Activated naive CD8-positive, alpha-beta T cell treated with anti-CD3 and anti-CD28 coated beads, Interleukin-2, amount 10 ng/mL, durations not matched to agents 7 days and 5 days (primary cell): Measurements from ENCODE around the gene LRP2. TPM values are rescaled to one million over a fixed set of nuclear protein-coding genes. Genes with fewer than 3 reads are reported as not detected.
"Not testable (repeated sequence)": the region's sequence is repeated elsewhere in the genome, so short reads cannot be mapped to it uniquely, and the experiment has no call there.

Source experiments
- ATAC-seq: fragments of 150-1000 bp; cut with Tn5 transposase; one replicate; pipeline ENCODE4 v1.10.0; 2021; ENCODE audit warnings: low read depth, moderate library complexity
- POLR2A ChIA-PET: fragments of 350-600 bp; sonication (Branson Sonifier 250); formaldehyde crosslinking; loops from one replicate; lab custom pipeline; 2021; ENCODE audit warnings: antibody characterized with exemption; lab: Charles Lee
- DNase-seq: peaks from one replicate; pipeline ENCODE4 v3.0.0; 2021
- H3K27ac Mint-ChIP-seq: one replicate; pipeline ENCODE4 v1.8.0; 2022; ENCODE audit warnings: mild to moderate bottlenecking, mixed read lengths
- H3K27me3 Mint-ChIP-seq: one replicate; pipeline ENCODE4 v1.8.0; 2022; ENCODE audit warnings: mild to moderate bottlenecking, moderate library complexity, mixed read lengths
- H3K36me3 Mint-ChIP-seq: one replicate; pipeline ENCODE4 v1.8.0; 2021; ENCODE audit warnings: mild to moderate bottlenecking, mixed read lengths
- H3K4me1 Mint-ChIP-seq: one replicate; pipeline ENCODE4 v1.8.0; 2021; ENCODE audit warnings: mixed read lengths
- H3K4me3 Mint-ChIP-seq: one replicate; pipeline ENCODE4 v1.8.0; 2022; ENCODE audit warnings: mild to moderate bottlenecking, moderate library complexity, mixed read lengths
- H3K9me3 Mint-ChIP-seq: one replicate; pipeline ENCODE4 v1.8.0; 2021; ENCODE audit warnings: mixed read lengths
- total RNA-seq, 2 experiments: library from RNA; stranded (reverse); gene quantifications; one replicate each; pipeline ENCODE4 v1.2.3, GENCODE V29; 2021

LRP2 gene
- total RNA-seq, 2 experiments from 2014 or later: 0.40 to 0.47 TPM

DNA sequence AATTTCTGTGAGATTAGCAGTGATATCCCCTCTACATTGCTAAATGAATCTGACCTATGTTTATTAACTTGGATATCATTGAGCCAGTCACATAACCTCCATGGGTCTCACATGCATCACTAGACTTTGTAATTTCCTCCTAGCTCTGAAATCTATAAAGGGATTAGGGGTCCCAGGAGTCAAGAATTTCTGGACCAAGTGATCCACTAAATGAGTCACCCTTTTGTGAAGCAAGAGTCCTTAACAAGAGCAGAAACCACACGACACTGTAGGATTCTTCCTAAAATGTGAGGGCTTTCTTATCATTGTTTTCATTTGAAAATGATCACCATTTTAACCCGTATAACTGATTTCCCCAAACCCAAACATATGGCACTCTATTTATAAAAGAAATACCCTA is 202.6 kb downstream of the LRP2 start:
- DNase-seq: no peak
- Mint-ChIP-seq H3K4me1 (no peaks in the 10 kb centered on the region), H3K27me3 (peaks cover 16% of the 10 kb centered on the region), H3K4me3 (no peak overlapping the region), H3K9me3 (no peaks in the 10 kb centered on the region), H3K27ac (no peak overlapping the region), H3K36me3 (no peaks in the 10 kb centered on the region)
- POLR2A ChIA-PET: no interaction called here
- no peak for ATAC-seq

DNA sequence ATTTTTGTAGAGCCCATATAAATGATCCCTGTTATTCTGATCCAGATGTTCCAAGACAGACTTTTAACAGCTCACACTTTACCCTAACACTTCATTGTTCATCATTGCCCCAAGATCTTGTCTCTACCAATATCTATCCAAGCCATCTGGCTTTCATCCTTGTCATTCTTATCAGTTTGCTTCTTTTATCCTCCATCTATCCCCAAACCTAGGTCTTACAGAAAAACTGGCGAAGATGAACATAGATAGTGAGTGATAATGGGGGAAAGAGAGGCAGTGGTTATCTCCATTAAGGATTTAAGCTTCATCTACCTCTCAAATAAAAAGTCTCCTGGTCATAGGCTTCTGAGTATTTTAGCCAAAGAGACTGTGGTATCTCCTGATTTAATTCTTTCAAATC is 203.5 kb downstream of the LRP2 start:
- H3K27me3 Mint-ChIP-seq: peaks cover 19% of the 10 kb centered on the region
- POLR2A ChIA-PET: no interaction called here
- DNase-seq: no peak

DNA sequence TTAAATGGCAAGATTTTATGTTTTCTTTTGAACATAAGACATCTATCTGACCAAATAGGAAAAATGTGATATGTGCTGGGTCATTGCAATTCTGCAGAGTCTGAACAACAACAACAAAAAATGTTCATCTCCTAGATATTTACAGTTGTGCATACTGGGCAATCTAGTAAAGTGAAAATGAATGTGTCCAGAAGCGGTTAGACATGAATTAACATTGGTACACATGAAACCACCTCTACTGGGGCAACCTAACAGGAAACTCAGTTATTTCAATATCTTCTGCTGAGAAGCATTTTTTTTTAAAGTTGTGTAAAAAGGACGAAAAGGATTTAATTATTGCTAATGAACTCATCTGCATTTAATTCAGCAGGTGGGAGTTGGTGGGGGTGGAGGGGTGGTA is 216.1 kb downstream of the LRP2 start:
- no peak for DNase-seq
- Mint-ChIP-seq H3K4me3 (no peak overlapping the region), H3K9me3 (no peaks in the 10 kb centered on the region), H3K36me3 (no peaks in the 10 kb centered on the region), H3K27me3 (peaks cover 7% of the 10 kb centered on the region), H3K4me1 (peaks cover 1% of the 10 kb centered on the region), H3K27ac (no peak overlapping the region)
- POLR2A ChIA-PET: no interaction called here
- no peak for ATAC-seq

More for the DNA sequence above, 203.5 kb downstream of the LRP2 start:
- no peak overlapping the region for H3K4me3 Mint-ChIP-seq
- no peaks in the 10 kb centered on the region for H3K4me1 Mint-ChIP-seq
- peaks cover 2% of the 10 kb centered on the region for H3K9me3 Mint-ChIP-seq
- no peak for ATAC-seq
- no peaks in the 10 kb centered on the region for H3K36me3 Mint-ChIP-seq
- H3K27ac Mint-ChIP-seq: no peak overlapping the region

DNA sequence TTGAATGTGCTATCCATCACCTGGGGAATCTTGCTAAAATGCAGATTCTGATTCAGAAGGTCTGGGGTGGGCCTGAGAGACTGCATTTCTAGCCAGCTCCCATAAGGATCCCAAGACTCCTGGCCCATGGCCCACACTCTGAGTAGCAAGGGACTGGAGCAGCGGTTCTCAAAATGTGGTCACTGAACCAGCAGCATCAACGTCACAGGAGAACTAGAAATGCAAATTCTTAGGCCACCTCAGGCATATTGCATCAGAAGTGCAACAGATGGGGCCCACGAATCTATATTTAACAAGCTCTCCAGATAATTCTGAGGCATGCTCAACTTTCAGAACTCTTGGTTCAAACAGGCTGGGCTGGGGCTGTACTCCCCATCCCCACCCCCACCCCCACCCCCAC is 218.3 kb downstream of the LRP2 start:
- POLR2A ChIA-PET: no interaction called here
- Mint-ChIP-seq H3K4me3 (no peak overlapping the region), H3K27ac (no peak overlapping the region), H3K9me3 (no peaks in the 10 kb centered on the region), H3K4me1 (peaks cover 1% of the 10 kb centered on the region), H3K27me3 (peaks cover 6% of the 10 kb centered on the region), H3K36me3 (no peaks in the 10 kb centered on the region)
- ATAC-seq (no peak), DNase-seq (no peak)

DNA sequence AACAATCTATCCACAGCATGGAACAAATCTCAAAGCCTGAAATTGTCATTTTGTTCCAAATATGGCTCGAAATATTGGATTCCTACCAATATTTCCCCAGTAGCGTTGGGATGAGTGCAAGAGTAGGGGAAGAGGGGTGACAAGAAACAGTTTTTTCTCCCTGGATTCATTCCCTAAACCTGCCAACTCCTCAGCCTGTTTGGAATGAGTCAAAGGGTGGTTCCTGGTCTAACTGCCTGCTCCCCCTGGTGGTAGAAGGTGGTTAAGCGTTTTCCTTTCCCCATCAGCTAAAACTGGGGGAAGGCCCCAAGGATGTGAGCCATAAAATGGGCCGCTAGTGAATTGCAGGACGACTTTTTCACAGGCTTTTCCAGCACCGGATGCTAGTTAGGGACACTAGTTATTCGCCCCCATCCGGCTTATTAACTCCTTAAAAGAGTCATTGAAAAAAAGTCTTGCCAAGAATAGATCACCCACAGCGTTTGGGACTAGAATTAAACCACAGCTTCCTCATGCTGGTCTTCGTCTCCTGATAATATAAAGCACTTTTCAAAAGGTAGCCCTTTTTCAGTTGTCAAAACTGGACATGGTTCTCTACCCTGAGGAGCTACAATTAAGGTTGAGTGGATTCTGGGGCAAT is 220.5 kb downstream of the LRP2 start:
- no peak overlapping the region for H3K4me3 Mint-ChIP-seq
- peaks cover 4% of the 10 kb centered on the region for H3K27me3 Mint-ChIP-seq
- ATAC-seq (no peak), DNase-seq (peak; percentile 34)
- peaks cover 1% of the 10 kb centered on the region for H3K4me1 Mint-ChIP-seq
- H3K27ac Mint-ChIP-seq: no peak overlapping the region
- H3K36me3 Mint-ChIP-seq: no peaks in the 10 kb centered on the region
- POLR2A ChIA-PET: no interaction called here
- H3K9me3 Mint-ChIP-seq: no peaks in the 10 kb centered on the region

DNA sequence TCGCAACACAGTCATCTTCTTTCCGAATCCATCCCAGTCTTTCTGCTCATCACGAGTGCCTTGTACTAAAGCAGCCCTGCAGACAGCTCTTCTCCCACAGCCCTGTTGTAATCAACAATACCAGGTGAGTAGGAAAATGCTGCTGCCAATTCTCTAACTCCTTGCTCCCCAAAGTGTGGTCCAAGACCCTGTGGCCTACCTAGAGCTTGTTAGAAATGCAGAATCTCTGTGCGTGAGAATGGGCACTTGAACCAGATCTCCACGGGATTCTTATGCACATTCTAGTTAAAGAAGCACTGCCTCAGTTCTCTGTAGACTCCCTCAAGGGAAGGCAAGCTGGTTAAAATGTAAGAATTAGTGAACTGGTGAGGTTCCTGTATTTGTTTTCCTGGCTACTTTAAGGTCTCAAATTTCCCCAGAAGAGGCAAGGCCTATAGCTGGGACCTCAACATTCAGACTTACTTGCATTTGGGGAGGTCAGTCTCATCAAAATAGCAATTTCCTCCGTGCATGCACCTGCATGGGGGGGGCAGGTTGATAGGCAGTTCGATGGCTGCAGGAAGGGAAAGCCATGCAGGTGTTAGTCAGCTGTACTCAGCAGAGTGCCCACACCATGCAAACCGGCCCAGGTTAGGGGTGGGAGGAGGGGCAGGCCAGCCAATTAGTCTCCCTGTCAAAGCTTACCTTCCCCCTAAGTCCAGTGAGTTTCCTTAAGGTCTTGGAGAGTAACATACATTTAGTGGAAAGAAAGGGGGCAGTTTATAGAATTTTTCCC is 222.2 kb downstream of the LRP2 start:
- no peaks in the 10 kb centered on the region for H3K9me3 Mint-ChIP-seq
- DNase-seq (no peak), ATAC-seq (no peak)
- no peaks in the 10 kb centered on the region for H3K36me3 Mint-ChIP-seq
- peaks cover 4% of the 10 kb centered on the region for H3K27me3 Mint-ChIP-seq
- H3K27ac Mint-ChIP-seq: no peak overlapping the region
- POLR2A ChIA-PET: no interaction called here
- H3K4me1 Mint-ChIP-seq: peaks cover 1% of the 10 kb centered on the region
- H3K4me3 Mint-ChIP-seq: no peak overlapping the region

DNA sequence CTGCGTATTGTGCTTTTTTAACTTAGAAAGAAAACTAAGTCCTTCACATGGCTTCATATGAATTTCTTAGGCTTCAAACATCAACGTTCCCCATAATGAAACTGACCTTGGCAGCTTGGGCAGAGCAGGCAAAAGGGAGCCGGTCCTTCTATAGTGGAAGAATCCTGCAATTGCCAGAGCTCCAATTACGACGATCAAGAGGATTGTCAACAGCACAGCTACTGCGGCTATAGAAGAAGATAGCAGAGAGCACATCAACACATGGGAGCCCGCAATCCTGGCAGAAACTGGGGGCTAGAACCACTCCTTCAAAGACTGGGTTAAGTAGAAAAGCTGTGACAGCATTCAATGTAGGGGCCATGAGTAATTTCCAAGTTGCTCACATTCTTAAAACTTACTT is 223.2 kb downstream of the LRP2 start:
- DNase-seq: no peak
- Mint-ChIP-seq H3K4me3 (no peak overlapping the region), H3K27me3 (peaks cover 4% of the 10 kb centered on the region), H3K4me1 (peaks cover 1% of the 10 kb centered on the region), H3K27ac (no peak overlapping the region), H3K36me3 (no peaks in the 10 kb centered on the region), H3K9me3 (no peaks in the 10 kb centered on the region)
- ATAC-seq: no peak
- POLR2A ChIA-PET: no interaction called here

DNA sequence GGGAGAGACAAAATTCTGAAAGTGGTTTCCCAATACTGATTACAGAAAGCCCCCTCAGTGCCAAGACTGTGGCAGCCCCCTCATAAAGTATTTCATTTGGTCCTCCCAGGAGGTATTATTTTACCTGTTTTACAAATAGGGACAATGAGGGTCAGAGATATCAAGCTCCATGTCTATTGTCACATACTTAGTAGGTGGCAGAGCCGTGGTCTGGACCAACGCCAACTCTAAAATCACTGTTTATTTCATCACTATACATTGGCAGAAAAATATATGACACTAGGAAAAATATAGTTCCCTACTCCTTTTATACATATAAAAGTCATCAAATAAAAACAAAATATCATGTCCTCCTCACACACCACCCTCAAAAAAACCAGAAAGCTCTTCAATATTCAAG is 224.4 kb downstream of the LRP2 start:
- no peak for ATAC-seq
- Mint-ChIP-seq H3K27me3 (peaks cover 4% of the 10 kb centered on the region), H3K4me1 (peaks cover 1% of the 10 kb centered on the region), H3K4me3 (no peak overlapping the region), H3K36me3 (no peaks in the 10 kb centered on the region), H3K27ac (no peak overlapping the region), H3K9me3 (no peaks in the 10 kb centered on the region)
- no peak for DNase-seq
- POLR2A ChIA-PET: no interaction called here

DNA sequence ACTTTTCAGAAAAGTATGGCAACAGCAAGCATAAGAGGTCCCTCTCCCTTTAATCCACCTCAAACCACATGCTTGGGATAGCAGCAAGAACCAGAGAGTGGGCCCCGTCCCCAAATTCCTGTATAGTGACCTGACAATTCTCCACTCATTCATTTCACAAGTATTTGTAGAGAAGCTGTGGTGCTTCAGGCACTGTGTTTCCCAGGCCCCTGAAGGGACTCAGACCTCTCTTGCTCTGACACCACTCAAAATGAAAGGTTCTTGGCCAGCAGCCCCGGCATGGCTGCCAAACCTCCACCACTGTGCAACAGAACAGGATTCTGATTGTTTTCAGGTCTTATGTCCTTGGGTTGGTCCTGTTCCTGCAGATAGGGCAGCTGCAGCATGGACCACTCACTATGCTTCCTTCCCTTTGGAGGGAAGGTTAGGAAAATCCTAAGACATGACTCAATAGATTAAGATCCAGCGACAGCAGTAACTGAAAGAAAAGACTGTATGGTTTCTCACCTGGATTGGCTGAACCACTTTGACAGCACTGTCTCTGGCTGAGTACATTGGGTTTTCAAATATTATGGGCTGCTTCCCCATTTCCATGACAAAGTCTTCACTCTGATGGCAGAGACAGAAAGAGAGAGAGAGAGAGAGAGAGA is 225.3 kb downstream of the LRP2 start:
- H3K36me3 Mint-ChIP-seq: no peaks in the 10 kb centered on the region
- DNase-seq (no peak), ATAC-seq (no peak)
- H3K9me3 Mint-ChIP-seq: no peaks in the 10 kb centered on the region
- no peaks in the 10 kb centered on the region for H3K4me1 Mint-ChIP-seq
- H3K4me3 Mint-ChIP-seq: no peak overlapping the region
- no peak overlapping the region for H3K27ac Mint-ChIP-seq
- peaks cover 4% of the 10 kb centered on the region for H3K27me3 Mint-ChIP-seq
- POLR2A ChIA-PET: no interaction called here

DNA sequence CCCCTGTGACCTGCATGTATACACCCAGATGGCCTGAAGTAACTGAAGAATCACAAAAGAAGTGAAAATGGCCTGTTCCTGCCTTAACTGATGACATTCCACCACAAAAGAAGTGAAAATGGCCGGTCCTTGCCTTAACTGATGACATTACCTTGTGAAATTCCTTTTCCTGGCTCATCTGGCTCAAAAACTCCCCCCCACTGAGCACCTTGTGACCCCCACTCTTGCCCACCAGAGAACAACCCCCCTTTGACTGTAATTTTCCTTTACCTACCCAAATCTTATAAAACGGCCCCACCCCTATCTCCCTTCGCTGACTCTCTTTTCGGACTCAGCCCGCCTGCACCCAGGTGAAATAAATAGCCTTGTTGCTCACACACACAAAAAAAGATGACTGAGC is 225.9 kb downstream of the LRP2 start:
- POLR2A ChIA-PET, H3K9me3 Mint-ChIP-seq, H3K27me3 Mint-ChIP-seq, H3K36me3 Mint-ChIP-seq, H3K27ac Mint-ChIP-seq, ATAC-seq, H3K4me3 Mint-ChIP-seq, H3K4me1 Mint-ChIP-seq, DNase-seq: not testable (repeated sequence)

DNA sequence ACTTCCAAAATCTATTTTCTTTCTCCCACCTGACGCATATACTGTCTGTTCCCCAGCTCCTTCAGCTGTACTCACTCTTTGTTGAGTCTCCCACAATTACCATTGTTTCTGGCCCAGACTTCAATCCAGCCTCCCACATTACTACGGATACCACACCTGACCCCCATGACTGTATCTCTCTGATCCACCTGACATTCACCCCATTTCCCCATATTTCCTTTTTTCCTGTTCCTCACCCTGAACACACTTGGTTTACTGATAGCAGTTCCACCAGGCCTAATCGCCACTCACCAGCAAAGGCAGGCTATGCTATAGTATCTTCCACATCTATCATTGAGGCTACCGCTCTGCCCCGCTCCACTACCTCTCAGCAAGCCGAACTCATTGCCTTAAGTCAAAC is 228.1 kb downstream of the LRP2 start:
- H3K36me3 Mint-ChIP-seq, DNase-seq, H3K9me3 Mint-ChIP-seq, H3K4me1 Mint-ChIP-seq, H3K27me3 Mint-ChIP-seq, POLR2A ChIA-PET, ATAC-seq, H3K4me3 Mint-ChIP-seq, H3K27ac Mint-ChIP-seq: not testable (repeated sequence)

DNA sequence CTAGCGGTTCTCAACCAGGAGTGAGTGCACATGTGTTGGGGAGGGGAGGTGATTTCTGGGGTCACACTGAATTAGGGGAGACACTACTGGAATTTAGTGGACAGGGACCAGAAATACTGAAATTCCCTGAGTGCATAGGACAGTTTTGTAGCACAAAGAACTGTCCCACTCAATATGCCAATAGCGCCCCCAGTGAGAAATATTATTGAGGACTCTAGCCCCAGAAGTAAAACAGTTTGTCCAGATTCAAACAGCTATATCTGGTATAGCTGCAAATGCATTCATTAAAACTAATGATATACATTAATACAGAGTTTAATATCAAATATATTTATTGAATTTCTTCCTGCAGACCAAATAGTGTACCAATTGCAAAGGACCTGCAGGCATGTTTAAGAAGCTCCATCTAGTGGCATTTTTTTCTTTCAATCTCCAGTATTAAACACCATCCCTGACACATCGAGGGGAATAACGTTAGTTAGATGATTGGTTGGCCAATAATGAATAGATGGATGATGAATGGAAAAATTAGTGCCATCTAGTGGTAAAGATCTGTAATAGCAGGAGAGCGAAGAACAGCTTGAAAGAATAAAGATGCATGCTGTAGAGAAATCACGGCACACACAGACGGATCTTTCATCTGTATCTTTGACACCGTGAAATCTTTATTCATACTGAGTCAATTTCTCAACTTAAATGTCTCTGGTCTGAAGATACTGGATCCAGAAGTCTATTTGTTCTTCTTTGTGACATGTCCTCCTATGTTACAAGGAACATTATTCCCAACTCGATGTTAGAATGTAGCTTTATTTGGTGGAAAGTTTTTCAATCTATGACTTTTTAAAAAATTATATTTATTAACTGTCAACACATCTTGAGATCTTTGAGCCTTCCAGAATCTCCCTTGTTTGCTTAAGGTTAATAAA is 230.5 kb downstream of the LRP2 start:
- POLR2A ChIA-PET: interaction anchor here (1.0 kb wide), 1 partner anchor 169 kb away, joined by 3 read pairs; no protein-coding TSS in a partner anchor
- Mint-ChIP-seq H3K4me3 (no peak overlapping the region), H3K27ac (no peak overlapping the region), H3K4me1 (peaks cover 9% of the 10 kb centered on the region), H3K9me3 (no peaks in the 10 kb centered on the region), H3K27me3 (no peaks in the 10 kb centered on the region), H3K36me3 (no peaks in the 10 kb centered on the region)
- DNase-seq: no peak
- no peak for ATAC-seq

DNA sequence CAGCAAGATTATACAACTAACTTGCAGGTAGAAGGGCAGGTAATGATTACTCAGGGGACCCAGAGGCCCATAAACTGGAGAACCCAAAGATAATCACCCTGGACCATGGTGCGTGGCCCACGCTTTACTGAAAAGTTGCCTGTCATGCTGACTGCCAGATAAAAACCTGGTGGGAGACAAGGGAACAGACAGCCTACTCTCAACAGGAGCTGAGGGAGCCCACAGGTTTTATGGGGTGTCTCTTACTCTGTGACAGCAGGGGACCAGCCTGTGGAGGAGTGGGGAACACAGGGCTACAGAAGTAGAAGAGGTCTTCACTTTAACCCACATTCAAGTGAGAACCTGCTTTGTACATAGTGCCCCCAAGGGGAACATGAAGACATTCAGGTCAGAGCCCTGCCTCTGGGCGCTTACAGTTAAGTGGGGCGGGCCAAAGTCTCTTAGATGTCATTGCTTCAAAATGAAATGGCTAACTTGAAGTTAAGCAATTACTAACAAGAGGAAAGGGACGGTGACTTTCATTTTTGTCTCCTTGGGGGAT is 232.6 kb downstream of the LRP2 start:
- H3K27me3 Mint-ChIP-seq: peaks cover 11% of the 10 kb centered on the region
- no peak for ATAC-seq
- no peaks in the 10 kb centered on the region for H3K9me3 Mint-ChIP-seq
- no peak overlapping the region for H3K27ac Mint-ChIP-seq
- H3K4me3 Mint-ChIP-seq: no peak overlapping the region
- no peaks in the 10 kb centered on the region for H3K36me3 Mint-ChIP-seq
- no peak for DNase-seq
- H3K4me1 Mint-ChIP-seq: peaks cover 9% of the 10 kb centered on the region
- POLR2A ChIA-PET: no interaction called here
